Activated gamma-delta T cell (primary cell): Measurements from ENCODE around the gene TYMS.
"Not testable (repeated sequence)": the region's sequence is repeated elsewhere in the genome, so short reads cannot be mapped to it uniquely, and the experiment has no call there.

Experiments used
- DNase-seq: peaks from one replicate; lab custom pipeline; 2025; lab: John Stamatoyannopoulos, UW

Gene TYMS

DNA sequence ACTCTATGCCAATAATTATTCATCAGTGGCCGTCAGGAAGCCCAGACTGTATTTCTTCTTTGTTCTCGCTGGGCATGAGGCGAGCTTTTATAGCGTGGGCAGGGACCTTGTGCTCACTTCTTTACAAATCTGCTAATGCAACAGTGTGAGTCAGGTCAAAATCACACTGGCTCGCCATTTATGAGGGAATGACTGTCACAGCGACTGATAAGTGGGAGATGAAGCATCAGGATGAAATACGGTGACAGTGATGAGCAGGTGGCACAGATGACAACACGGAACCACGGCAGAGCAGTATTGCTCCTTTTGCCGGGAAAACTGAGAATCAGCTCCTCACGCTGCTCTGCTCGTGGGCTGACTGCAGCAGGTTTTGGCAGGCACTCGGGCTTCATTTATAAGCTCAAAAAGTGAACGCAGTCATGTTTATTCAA, 20.5 kb downstream of the TYMS start:
- DNase-seq, result no peak

DNA sequence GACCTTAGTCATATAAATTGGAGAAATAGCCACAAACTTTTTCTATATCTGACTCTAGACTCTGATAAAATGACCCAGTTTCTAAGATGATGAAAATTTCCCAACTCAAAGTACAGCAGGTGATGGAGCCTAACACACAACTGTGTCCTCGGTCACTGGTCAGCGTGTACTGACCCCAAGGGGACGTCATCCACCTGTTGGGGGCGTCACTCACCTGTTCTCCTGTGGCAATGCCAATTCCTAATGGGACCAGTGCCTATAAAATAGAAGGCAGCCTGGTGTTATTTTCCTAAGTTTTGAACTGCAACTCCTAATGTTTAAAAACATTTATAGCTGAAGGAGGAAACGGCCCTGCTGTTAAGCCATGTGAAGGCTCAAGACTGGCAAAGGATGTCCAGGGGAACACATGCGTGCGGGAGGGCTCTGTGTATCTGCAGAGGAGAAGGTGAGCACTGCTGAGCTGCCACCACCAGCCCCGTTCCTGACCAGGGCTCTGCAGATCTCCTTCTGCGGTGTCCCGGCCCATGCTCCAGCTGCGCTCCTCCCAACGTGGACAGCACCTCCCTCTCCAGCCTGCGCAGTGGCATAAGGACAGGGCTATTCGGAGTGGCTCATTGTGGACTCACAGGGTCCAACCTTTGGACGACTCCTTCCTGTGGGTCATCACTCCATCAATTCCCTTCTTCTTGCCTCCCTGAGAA, 21.2 kb downstream of the TYMS start:
- DNase-seq, result no peak

DNA sequence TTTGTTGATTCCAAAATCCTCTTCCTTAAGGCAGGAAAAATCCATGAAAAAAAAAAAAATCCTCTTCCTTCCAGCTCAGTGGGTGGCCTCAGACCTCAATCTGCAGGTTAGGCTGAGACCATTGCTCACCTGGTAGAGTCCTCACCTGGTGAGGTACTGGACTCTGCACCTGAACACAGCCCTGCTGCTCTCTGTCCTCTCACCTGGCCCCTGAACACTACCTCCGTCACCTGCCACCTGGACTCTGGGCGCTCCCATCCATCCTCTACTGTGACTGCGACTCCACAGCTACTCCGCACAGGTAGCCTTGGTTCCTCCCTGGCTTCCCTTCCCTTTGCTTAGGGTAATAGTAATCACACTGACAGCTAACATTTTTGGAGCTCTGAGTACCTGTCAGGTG, 22.1 kb downstream of the TYMS start:
- DNase-seq, result no peak

DNA sequence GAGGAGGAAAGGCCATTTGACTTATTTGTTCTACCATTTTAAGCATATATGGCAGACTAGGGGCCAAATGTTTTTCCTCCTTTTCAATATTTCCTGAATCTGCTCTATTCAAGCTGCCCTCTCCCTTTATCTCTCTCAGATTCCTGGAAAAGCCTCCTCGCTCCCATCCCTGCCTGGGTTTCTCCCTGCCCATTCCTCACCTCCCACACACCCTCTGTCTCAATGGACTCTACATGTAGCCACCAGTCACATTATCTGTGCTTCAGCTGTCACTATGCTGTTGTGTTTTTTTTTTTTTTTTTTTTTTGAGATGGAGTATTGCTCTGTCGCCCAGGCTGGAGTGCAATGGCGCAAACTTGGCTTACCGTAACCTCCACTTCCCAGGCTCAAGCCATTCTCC, 22.9 kb downstream of the TYMS start:
- DNase-seq, result no peak

DNA sequence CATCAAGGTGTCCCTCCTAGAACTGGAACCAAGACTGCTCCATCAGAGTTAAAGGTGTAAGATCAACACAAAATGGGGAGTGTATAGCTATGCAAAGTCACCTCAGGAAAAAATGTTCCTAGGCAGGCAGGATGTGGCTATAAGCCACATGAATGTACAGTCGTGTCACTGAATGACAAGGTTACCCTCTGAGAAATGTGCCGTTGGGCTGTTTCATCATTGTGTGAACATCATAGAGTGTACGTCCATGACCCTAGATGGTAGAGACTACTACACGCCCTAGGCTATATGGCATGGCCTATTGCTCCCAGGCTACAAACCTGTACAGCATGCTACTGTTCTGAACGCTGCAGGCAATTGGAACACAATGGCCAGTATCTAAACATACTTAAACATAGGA, 24.5 kb downstream of the TYMS start:
- no peak for DNase-seq

DNA sequence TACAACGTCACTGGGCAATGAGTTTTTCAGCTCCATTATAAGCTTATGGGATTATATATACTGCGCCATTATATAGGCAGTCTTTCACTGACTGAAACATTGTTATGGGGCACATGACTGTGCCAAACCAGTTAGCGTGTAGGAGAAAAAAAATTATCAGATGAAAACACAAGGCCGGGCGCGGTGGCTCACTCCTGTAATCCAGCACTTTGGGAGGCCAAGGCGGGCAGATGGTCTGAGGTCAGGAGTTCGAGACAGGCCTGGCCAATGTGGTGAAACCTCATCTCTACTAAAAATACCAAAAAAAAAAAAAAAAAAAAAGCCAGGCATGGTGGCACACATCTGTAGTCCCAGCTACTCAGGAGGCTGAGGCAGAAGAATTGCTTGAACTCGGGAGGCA, 25.0 kb downstream of the TYMS start:
- not testable (repeated sequence) for DNase-seq

DNA sequence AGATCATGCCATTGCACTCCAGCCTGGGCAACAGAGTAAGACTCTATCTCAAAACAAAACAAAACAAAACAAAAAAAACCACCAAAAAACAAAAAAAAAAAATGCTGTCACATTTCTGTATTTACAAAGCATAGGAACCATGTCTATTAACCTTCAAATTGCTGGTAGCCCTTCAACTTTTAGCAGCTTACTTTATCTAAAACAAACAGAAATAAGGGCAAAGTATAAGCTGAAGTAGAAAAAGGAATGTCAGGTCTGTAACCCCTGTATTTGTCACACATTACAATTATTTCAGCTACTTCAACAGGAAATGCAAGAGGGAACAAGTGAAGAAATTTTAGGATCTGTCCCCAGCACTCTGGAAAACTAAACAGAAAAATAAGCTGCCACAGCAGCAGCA, 25.4 kb downstream of the TYMS start:
- DNase-seq, result no peak

DNA sequence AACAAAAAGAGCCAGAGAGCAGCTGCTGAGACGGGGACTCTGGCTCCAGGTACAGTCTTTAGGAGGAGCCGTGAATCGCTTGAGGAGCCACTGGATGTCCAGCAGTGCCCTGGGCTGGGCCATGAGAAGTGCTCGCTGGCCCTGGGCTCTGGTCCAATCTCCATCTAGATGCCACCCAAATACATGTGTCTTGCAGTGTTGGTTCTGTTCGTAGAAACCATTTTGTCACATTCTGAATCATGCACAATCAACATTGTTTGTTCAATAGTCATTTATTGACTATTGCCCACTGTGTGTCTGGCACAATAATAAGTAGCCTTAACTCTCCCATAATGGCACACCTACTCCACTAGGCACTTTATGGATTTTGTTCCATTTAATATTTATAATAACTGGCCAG, 26.1 kb downstream of the TYMS start:
- no peak for DNase-seq

DNA sequence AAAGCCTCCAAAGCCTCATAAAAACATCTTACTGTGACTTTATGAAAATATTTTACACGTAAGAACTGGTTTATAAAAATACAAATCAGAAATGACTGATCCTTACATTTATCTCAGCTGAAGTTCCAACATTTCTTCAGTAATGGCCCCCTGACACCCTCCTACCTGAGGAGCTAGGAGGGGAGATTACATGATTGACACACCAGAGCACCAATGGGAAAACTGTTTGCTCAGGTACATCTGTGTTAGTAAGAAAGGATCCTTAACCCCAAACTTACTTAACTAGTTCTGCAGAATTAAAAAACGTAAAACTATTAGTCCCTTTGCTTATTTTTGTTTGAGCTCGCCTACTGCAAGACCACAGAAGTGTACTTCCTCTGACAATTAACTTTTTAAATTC, 28.0 kb downstream of the TYMS start:
- DNase-seq, result no peak

DNA sequence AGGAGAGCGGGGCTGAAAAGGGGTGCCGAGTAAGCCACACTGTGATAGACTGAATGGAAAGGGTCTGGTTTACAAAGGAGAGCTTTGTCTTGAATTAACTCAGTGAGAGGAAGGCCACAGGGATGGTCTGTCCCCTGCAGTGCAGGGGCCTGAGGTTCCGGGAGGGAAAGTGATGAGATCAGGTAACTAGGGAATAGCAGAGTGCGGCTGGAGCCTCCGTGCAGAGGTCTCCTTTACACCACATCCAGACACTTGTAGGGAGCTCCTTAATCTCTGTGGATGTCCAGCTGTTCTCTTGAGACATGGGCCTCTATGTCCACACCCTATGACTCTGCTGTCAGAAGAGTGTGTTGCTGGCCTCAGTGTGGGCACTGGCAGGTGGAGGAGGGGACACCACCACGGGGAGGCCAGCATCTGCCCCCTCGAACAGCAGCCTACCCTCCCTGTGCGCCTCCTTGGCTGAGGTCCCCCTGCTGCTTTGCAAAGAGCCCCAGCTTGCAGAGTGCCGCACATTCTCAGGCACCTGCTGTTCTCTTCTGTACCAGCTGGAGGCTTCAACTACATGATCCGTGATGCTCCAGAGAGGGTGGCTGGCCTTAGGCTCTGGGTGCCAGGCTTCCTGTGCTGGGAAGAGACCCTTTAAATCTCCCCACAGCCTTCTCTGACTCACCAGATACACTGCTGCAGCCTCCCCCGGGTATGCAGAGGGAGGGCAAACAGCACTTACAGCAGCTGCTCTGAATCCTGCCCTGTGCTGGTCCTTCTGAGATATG, 29.1 kb downstream of the TYMS start:
- DNase-seq, result no peak

DNA sequence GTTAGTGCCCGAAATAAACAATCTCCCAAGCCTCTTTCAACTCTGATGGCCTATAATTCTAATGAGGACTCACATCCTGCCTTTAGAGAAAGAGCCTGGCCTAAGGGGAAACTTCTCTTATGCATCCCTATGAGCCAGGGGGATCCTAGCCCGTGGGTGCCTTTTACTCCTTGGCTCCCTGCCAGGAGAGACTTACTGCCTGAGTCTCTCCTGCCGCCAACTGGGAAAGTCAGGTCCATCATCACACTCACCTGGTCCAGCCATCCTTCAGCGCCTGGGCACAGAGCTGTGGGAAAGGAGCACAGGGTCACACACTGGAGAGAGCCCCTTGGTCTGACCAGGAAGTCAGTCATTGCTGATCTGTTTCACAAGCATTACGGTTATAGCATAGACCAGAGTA, 30.9 kb downstream of the TYMS start:
- no peak for DNase-seq

DNA sequence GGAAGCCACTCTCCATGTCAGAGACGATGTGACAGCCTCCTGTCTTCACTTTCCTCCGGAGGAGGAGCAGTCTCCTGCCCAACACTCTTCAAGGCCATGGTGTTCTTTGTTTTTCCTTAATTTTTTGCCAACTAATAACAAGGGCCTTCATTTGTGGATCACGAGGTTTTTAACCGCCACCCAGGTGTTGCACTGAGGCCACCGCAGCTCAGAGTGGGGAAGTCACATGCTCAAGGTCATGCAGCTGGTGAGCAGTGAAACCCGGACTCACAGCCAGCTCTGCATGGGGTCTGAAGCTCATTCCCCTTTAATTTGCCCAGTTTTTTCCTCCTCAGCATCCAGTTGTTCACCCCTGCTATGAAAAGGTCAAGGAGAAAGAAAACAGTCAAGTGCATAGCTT, 35.4 kb downstream of the TYMS start:
- no peak for DNase-seq

DNA sequence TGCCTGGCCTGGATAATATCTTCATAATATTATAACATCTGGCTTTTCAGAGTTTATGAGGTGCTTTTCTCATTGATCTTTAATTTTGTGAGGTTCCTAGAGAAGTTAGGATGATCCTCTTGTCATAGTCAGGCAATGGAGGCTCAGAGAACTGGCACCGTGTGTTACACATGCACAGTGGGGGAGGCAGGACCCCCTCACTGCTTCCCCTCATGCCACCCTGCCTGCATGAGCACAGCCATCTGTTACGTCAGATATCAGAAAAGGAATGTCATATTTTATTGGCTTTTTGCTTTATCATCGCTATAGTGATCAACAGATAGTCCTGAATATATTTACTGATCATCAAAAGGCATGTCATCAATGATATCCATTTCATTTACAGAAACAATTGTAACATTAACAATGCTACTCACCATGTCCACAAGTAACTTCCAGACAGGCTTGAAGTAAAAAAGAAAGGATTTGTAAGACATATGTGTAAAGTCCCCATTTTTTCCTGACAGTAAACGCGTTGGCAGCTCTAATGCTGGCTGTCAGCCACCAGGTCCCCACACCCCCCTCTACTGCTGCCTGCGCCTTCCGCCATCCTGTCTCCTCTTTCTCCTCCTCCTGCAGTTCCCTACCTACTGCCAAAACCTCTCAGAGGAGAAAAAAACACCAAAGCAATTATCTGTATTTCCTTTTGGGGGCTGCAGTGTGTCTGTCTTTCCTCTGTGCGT, 36.2 kb downstream of the TYMS start:
- no peak for DNase-seq

DNA sequence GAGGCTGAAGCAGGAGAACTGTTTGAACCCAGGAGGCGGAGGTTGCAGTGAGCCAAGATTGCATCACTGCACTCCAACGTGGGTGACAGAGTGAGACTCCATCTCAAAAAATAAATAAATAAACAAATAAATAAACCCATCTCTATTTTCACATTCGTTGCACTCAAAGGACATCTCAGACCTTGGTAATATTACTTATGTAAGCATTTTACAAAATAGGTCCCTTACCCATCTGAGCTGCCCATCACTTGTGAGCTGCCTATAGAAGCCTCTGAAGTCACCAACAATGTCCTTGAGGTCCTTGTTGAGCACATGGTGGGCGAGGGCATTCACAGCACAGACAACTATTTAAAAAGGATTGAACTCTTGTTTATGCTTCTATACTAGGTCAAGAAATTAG, 39.6 kb downstream of the TYMS start:
- no peak for DNase-seq

DNA sequence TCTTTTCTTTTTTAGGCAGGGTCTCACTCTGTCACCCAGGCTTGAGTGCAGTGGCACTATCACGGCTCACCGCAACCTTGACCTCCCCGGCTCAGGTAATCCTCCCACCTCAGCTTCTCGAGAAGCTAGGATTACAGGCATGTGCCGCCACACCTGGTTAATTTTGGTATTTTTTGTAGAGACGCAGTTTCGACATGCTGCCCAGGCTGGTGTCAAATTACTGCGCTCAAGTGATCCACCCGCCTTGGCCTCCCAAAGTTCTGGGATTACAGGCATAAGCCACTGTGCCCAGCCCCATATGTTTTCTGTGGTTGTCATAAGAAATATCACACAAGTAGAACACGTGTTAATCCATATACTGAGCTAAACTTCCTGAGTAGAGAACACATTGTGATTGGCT, 40.3 kb downstream of the TYMS start:
- DNase-seq, result no peak

DNA sequence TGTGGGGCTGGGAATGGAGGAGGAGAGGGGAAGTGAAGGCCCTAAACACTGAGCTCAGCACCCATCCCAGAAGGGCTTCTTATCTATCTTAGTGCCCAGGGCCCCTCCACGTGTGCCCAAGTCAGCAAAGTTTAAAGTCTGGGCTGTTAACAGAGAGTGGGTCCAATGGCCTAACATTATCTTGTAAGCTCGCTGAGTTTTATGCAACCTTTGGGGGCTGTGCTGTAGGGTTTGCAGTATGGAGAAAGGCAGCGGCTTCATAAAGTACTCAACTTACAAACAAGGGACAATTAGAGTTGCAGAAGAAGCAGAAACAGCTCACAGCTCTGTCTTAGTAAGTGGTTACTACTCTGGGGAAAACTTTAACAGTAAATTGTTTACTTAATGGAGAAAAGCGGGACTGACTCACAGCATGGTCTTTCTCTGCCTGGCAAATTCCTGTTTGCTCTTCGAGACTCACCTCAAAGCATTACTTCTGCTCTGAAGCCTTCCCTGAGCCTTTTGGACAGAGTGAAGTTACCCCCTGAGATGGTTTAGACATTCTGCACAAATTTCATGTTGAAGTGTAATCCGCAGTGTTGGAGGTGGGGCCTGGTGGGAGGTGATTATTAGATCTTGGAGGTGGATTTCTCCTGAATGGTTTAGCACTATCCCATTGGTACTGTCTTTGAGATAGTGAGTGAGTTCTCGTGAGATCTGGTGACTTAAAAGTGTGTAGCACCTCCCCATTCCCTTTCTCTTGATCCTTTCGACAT, 45.9 kb downstream of the TYMS start:
- DNase-seq, result no peak

DNA sequence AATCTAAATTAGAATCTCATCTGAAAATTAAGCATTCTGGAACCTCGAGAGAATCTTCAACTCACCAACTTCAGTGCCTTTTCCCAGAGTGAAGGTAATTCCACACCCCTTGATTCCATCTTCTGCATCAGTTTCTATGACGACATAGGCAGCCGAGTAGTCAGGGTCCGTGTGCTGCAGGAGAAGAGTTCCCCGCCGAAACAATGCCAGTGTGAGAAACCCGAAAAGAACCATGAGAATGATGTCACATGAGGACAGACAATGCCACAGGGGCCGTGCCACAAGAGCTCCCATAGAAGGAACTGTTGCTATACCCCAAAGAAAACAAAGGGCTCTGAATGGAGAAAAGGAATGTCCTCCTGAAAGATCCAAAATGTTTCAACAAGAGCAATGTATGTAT, 49.0 kb downstream of the TYMS start:
- no peak for DNase-seq

DNA sequence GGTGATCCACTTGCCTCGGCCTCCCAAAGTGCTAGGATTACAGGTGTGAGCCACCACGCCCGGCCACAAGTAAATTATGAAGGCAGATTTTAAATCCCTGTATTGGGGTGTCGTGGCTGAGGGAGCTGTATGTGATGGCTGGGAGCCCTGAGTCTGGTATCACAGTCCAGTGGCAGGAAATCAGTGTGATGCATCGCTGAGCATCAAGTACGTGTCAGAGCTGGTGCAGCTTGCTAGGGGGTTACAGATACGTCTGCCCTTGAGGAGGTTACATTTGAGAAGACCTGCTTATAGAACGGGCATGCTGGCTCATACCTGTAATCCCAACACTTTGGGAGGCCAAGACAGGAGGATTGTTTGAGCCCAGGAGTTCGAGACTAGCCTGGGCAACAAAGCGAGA, 50.6 kb downstream of the TYMS start:
- DNase-seq, result no peak

DNA sequence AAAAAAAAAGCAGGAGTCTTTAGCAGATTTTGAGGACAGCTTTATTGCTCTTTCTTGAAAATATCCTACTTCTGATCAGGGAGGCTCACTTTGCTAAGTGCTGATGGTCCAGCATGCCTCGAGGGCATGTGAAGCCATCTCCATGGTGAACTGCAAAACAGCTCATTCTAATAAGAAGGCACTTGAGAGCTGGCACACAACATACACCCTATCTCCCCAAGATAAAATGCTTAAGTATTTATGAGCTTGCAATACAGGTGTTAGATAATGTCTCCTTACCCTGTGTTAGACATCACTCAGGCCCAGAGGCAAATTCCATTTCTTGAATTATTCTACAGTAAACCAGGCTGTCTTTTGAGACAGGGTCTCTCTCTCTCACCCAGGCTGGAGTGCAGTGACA, 52.3 kb downstream of the TYMS start:
- no peak for DNase-seq

DNA sequence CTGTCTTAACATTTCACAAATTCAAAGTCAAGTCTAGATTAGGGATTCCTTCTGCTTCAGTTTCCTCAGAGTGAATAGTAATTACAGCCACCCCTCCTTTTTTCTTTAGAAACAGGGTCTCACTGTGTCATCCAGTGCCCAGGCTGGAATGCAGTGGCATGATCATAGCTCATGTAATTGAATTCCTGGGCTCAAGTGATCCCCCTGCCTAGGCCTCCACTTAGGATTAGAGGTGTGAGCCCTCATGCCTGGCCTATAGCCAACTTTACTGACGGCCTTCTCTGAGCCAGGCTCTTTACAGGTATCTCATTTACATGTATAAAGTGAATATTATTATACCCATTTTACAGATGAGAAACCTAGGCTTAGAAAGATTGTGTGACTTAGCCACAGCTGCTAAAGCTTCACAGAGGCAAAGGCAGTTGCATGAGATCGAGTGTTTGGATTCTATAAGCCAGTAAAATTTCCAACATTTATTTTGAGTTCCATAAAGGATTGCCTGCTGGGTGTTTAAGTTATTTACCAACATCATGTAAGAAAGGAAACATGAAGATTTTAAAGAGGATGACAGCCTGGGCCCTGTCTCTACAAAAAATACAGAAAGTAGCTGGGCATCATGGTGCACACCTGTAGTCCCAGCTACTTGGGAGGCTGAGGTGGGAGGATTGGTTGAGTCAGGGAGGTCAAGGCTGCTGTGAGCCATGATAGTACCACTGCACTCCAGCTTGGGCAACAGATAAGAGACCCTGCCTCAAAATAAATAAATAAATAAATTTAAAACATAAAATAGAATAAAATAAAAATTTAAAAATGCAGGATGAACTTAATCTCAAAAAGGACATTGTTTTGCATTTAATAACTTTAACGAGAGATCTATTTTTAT, 53.2 kb downstream of the TYMS start:
- no peak for DNase-seq

DNA sequence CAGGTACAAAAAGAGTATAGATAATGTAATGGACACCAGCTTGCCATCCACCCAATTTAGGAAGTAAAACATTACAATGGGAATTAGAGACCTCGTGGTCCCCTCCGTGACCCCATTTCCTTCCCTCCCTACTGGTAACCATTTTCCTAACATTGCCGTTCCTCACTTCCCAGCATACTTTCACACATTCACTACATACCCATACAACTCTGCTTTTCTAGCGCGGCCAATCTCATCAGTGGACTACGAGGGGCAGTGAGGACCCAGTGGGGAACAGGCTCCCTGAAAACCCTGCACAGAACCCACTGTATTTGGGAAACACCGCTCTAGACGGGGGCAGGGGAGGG, 53.8 kb downstream of the TYMS start:
- DNase-seq, result no peak
